Testis (tissue), 3 donors: ENCODE measurements around the gene SRGAP1. TPM values are rescaled to one million over a fixed set of nuclear protein-coding genes. Genes with fewer than 3 reads are reported as not detected.

Experiments used
- DNase-seq: peaks from one replicate; pipeline ENCODE4 v3.0.0-alpha.2; 2019
- H3K27ac ChIP-seq, 2 donors: fragments of 200-600 bp; sonication (generic); one replicate each; pipeline ENCODE4 v1.5.1; 2019
- H3K27me3 ChIP-seq: fragments of 200-600 bp; sonication (generic); one replicate; pipeline ENCODE4 v1.5.1; 2019
- H3K36me3 ChIP-seq: fragments of 200-600 bp; sonication (generic); one replicate; pipeline ENCODE4 v1.5.1; 2017; ENCODE audit warnings: low read depth; ENCODE audit errors: missing control alignments
- H3K4me1 ChIP-seq: fragments of 200-600 bp; sonication (generic); one replicate; pipeline ENCODE4 v1.5.1; 2019
- H3K4me3 ChIP-seq, 2 donors: fragments of 200-600 bp; sonication (generic); one replicate each; pipeline ENCODE4 v1.5.1; 2017 to 2019
- H3K9me3 ChIP-seq: fragments of 200-600 bp; sonication (generic); one replicate; pipeline ENCODE4 v1.5.1; 2017
- CTCF ChIP-seq, 3 experiments: fragments of 450-650 bp in 2 of 3; fragments of 200-600 bp in 1 of 3; sonication (generic) in 1 of 3; IDR thresholded peaks; one replicate each; pipeline ENCODE4 v1.5.1; 2016 to 2019; ENCODE audit warnings: antibody characterized with exemption in 3 of 3, mild to moderate bottlenecking in 2 of 3, moderate library complexity in 1 of 3
- POLR2A ChIP-seq: fragments of 450-650 bp; IDR thresholded peaks from one replicate; pipeline ENCODE4 v1.6.1; 2017; ENCODE audit warnings: antibody characterized with exemption, mild to moderate bottlenecking, moderate library complexity
- WGBS, 2 donors: methylation state at CpG; one replicate each; pipeline ENCODE4 v1.1.5; 2018; 5-methylcytosine and 5-hydroxymethylcytosine counted together
- intact Hi-C: fragments of 100-400 bp; cut with DNase I; formaldehyde crosslinking; loops from one replicate; pipeline ENCODE4 v1.15.1; 2023; ENCODE audit warnings: low total_unique reads
- polyA plus RNA-seq: library from polyadenylated mRNA; stranded (reverse); fragments of 350-450 nt; fragmentation: Illumina TruSeq; extraction: RNeasy Lipid Tissue Mini Kit (QIAGEN cat#74804); gene quantifications from one replicate; pipeline ENCODE4 v1.2.3, GENCODE V29; 2014; ENCODE audit warnings: low read depth, low replicate concordance; ENCODE audit not compliant: insufficient read depth
- total RNA-seq, 2 donors: library from RNA; depleted of rRNA; stranded (reverse); fragments of >200 nt; gene quantifications; one replicate each; pipeline ENCODE4 v1.2.3, GENCODE V29; 2016

SRGAP1 gene
- total and polyA plus RNA-seq, 3 donors from 2014 or later, result 9.4 to 47.2 (median 26.9) TPM

- Histone ChIP-seq H3K27ac (no peak overlapping the region), H3K9me3 (no peaks in the 10 kb centered on the region), H3K4me3 (no peak overlapping the region), H3K36me3 (no peaks in the 10 kb centered on the region), H3K27me3 (no peaks in the 10 kb centered on the region), H3K4me1 (no peaks in the 10 kb centered on the region)
- peak; percentile 79 for DNase-seq
- TF ChIP-seq CTCF (IDR thresholded peaks at IDR 0.05), result peak; percentile 49 to 71 (median 66)
- no peak for TF ChIP-seq POLR2A
- 47 to 55% methylated on average over 3 of the region's 3 CpGs for WGBS, 2 donors
- intact Hi-C loops, result loop anchor here (10.0 kb wide), 1 partner anchor 337 kb away; the partner anchor contains the start of gene SRGAP1
Observed at GRCh38 chr12:64181430-64182291, 337.2 kb downstream of the SRGAP1 start.

- no peaks in the 10 kb centered on the region for H3K27me3 ChIP-seq
- no peak overlapping the region for H3K27ac ChIP-seq
- no peak for DNase-seq
- H3K36me3 ChIP-seq, result no peaks in the 10 kb centered on the region
- TF ChIP-seq CTCF (IDR thresholded peaks at IDR 0.05) (no peak), POLR2A (no peak)
- WGBS, 2 donors, result 93 to 100% methylated on average over 1 of the region's 1 CpG
- no peaks in the 10 kb centered on the region for H3K9me3 ChIP-seq
- intact Hi-C loops, result loop anchor here (10.0 kb wide), 1 partner anchor 339 kb away; the partner anchor contains the start of gene SRGAP1
- H3K4me1 ChIP-seq, result no peaks in the 10 kb centered on the region
- no peak overlapping the region for H3K4me3 ChIP-seq
Observed at GRCh38 chr12:64184216-64184615, 339.7 kb downstream of the SRGAP1 start.

GRCh38 chr12:64186789-64187188, 342.3 kb downstream of the SRGAP1 start:
- Histone ChIP-seq H3K4me1 (no peaks in the 10 kb centered on the region), H3K9me3 (no peaks in the 10 kb centered on the region), H3K36me3 (no peaks in the 10 kb centered on the region), H3K27me3 (no peaks in the 10 kb centered on the region), H3K4me3 (no peak overlapping the region), H3K27ac (no peak overlapping the region)
- WGBS, 2 donors, result 91 to 92% methylated on average over 2 of the region's 2 CpGs
- no peak for TF ChIP-seq CTCF (IDR thresholded peaks at IDR 0.05)
- no peak for TF ChIP-seq POLR2A
- DNase-seq, result no peak
- intact Hi-C loops, result loop anchor here (10.0 kb wide), 1 partner anchor 342 kb away; the partner anchor contains the start of gene SRGAP1

- H3K36me3 ChIP-seq, result no peaks in the 10 kb centered on the region
- no peaks in the 10 kb centered on the region for H3K4me1 ChIP-seq
- no peak overlapping the region for H3K4me3 ChIP-seq
- TF ChIP-seq CTCF (IDR thresholded peaks at IDR 0.05) (no peak), POLR2A (no peak)
- no peaks in the 10 kb centered on the region for H3K27me3 ChIP-seq
- H3K27ac ChIP-seq, result no peak overlapping the region
- intact Hi-C loops, result loop anchor here (10.0 kb wide), 1 partner anchor 343 kb away; the partner anchor contains the start of gene SRGAP1
- no peaks in the 10 kb centered on the region for H3K9me3 ChIP-seq
- no peak for DNase-seq
- 79 to 84% methylated on average over 3 of the region's 3 CpGs for WGBS, 2 donors
Observed at GRCh38 chr12:64187370-64187769, 342.9 kb downstream of the SRGAP1 start.
